ENCODE measurements around the gene POMC. TPM values are rescaled to one million over a fixed set of nuclear protein-coding genes. Genes with fewer than 3 reads are reported as not detected.

POMC gene
- total and polyA plus RNA-seq, 2 of the 13 experiments (the other 11 are each of a cell fraction or from before 2014, with no cell fraction given), result not detected

GRCh38 chr2:25155401-25155800, 13.0 kb downstream of the POMC start:
- POLR2A ChIA-PET, result no interaction called here
- H3K79me2 ChIP-seq (ENCODE audit: insufficient read depth, low read length), result no peaks in the 10 kb centered on the region
- no peak for FAIRE-seq
- H3K4me1 ChIP-seq (ENCODE audit: insufficient read depth, low read length), result no peaks in the 10 kb centered on the region
- no peak overlapping the region for H2AFZ ChIP-seq (ENCODE audit: low read length)
- no peak overlapping the region for H3K9ac ChIP-seq (ENCODE audit: insufficient read depth, low read depth, low read length)
- no peak for ATAC-seq
- H3K27ac ChIP-seq (ENCODE audit: extremely low read length, insufficient read depth, low read length), result no peak overlapping the region
- no peak overlapping the region for H3K4me3 ChIP-seq (replicated peaks in 1 of 3; ENCODE audit: insufficient read depth in 1 of 3, low read depth in 2 of 3, low read length in 3 of 3)
- DNase-seq (ENCODE audit: low spot score), result no peak
- no TSS peak for BruUV-seq (replicated peaks)
- intact Hi-C loops (cut with micrococcal nuclease; ENCODE audit: unreplicated experiment), result no loop called here
- in situ Hi-C loops (cut with HindIII; ENCODE audit: extremely low pct_ligation_motif_present, low pct_unique_long_range_greater_than_20kb), result no loop called here
- H3K27me3 ChIP-seq (ENCODE audit: control insufficient read depth in 1 of 2, insufficient read depth in 2 of 2, low read length in 2 of 2), result peaks cover 4 to 20% of the 10 kb centered on the region in 2 experiments; a peak in 3 of 5 replicates
- no peaks in the 10 kb centered on the region for H4K20me1 ChIP-seq (ENCODE audit: insufficient read depth, low read length)
- no peak overlapping the region for H3K4me2 ChIP-seq (ENCODE audit: low read depth, low read length)
- TF ChIP-seq, protein P1, sequence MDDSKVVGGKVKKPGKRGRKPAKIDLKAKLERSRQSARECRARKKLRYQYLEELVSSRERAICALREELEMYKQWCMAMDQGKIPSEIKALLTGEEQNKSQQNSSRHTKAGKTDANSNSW (CRISPR knock-in tag; IDR thresholded peaks at IDR 0.05; ENCODE audit: borderline replicate concordance), result no peak
- TF ChIP-seq NR2C2 (CRISPR knock-in tag; IDR thresholded peaks at IDR 0.05; ENCODE audit: borderline replicate concordance) (no peak), TRIM24 (CRISPR knock-in tag; IDR thresholded peaks at IDR 0.05) (no peak), ATF7 (IDR thresholded peaks at IDR 0.05) (no peak), ATF7 (CRISPR knock-in tag; IDR thresholded peaks at IDR 0.05) (no peak), FOXA3 (CRISPR knock-in tag; IDR thresholded peaks at IDR 0.05) (no peak), SP140L (CRISPR knock-in tag; IDR thresholded peaks at IDR 0.05; ENCODE audit: borderline replicate concordance) (no peak), ZNF83 (CRISPR knock-in tag; IDR thresholded peaks at IDR 0.05; ENCODE audit: borderline replicate concordance) (no peak), RNF2 (conservative IDR thresholded peaks at IDR 0.05; ENCODE audit: low read depth) (no peak), NRL (CRISPR knock-in tag; IDR thresholded peaks at IDR 0.05; ENCODE audit: borderline replicate concordance) (no peak), ZBTB26 (CRISPR knock-in tag; IDR thresholded peaks at IDR 0.05; ENCODE audit: borderline replicate concordance) (no peak)
- no peaks in the 10 kb centered on the region for H3K36me3 ChIP-seq (replicated peaks in 1 of 2; ENCODE audit: control insufficient read depth in 1 of 2, insufficient read depth in 2 of 2, low read length in 2 of 2)
- CTCF ChIA-PET (ENCODE audit: low intra/inter-chr PET ratio, low total read pairs), result no interaction called here
- 34% methylated on average over 10 of the region's 10 CpGs for WGBS (ENCODE audit: low lambda C conversion rate)
- no peaks in the 10 kb centered on the region for H3K9me3 ChIP-seq (ENCODE audit: low read length)

Measured in HepG2 (cell line).